Central memory CD8-positive, alpha-beta T cell (primary cell): ENCODE data around the gene PACRG.

Experiments used
- ATAC-seq: fragments of 150-1000 bp; cut with Tn5 transposase; replicated peaks from 2 replicates; pipeline ENCODE4 v1.10.0; 2022; ENCODE audit warnings: mild to moderate bottlenecking, moderate FRiP score, moderate number of reproducible peaks; ENCODE audit not compliant: poor library complexity, severe bottlenecking; ENCODE audit errors: extremely low read depth
- DNase-seq, 2 donors: peaks; one replicate each; pipeline ENCODE4 v3.0.0; 2021; ENCODE audit warnings: low spot score in 2 of 2
- H3K27ac Mint-ChIP-seq: one replicate; pipeline ENCODE4 v1.8.0; 2022; ENCODE audit warnings: low read depth, mild to moderate bottlenecking, moderate library complexity, mixed read lengths
- H3K27me3 Mint-ChIP-seq: one replicate; pipeline ENCODE4 v1.8.0; 2022; ENCODE audit warnings: mixed read lengths
- H3K36me3 Mint-ChIP-seq: one replicate; pipeline ENCODE4 v1.8.0; 2022; ENCODE audit warnings: mild to moderate bottlenecking, moderate library complexity, mixed read lengths; ENCODE audit not compliant: insufficient read depth
- H3K4me1 Mint-ChIP-seq: one replicate; pipeline ENCODE4 v1.8.0; 2022; ENCODE audit warnings: mixed read lengths
- H3K4me3 Mint-ChIP-seq: one replicate; pipeline ENCODE4 v1.8.0; 2022; ENCODE audit warnings: mild to moderate bottlenecking, moderate library complexity, mixed read lengths
- H3K9me3 Mint-ChIP-seq: one replicate; pipeline ENCODE4 v1.8.0; 2022; ENCODE audit warnings: mixed read lengths

PACRG gene

DNA sequence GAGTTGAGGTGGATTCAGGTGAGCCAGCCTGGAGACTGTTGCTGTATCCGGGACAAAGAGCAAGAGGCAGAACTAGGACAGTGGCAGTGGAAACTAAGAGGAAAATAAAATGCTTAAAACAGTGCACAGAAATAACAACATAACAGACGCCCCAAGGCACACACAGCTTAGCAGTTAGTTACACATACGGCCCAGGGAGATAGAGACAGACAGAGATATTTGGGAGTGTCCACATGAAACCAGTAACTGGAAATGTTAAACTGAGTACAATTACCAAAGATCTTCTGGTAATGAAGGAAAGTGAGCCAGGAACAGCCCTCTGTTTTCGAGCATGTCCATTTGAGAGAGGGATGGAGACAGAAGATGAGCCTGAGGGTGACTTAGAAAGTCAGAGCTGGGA, 449.2 kb downstream of the PACRG start:
- Mint-ChIP-seq H3K27ac (no peak overlapping the region), H3K4me3 (no peak overlapping the region), H3K27me3 (peaks cover 17% of the 10 kb centered on the region), H3K9me3 (no peaks in the 10 kb centered on the region), H3K4me1 (no peaks in the 10 kb centered on the region), H3K36me3 (peaks cover 2% of the 10 kb centered on the region)
- no peak for ATAC-seq
- DNase-seq: no peak

GRCh38 chr6:163177892-163178420, 450.2 kb downstream of the PACRG start:
- H3K4me1 Mint-ChIP-seq: no peaks in the 10 kb centered on the region
- no peak overlapping the region for H3K4me3 Mint-ChIP-seq
- peaks cover 17% of the 10 kb centered on the region for H3K27me3 Mint-ChIP-seq
- peaks cover 2% of the 10 kb centered on the region for H3K36me3 Mint-ChIP-seq
- DNase-seq: no peak
- no peaks in the 10 kb centered on the region for H3K9me3 Mint-ChIP-seq
- H3K27ac Mint-ChIP-seq: no peak overlapping the region
- ATAC-seq: no peak

- Mint-ChIP-seq H3K27ac (no peak overlapping the region), H3K9me3 (no peaks in the 10 kb centered on the region), H3K36me3 (peaks cover 2% of the 10 kb centered on the region), H3K27me3 (peaks cover 17% of the 10 kb centered on the region), H3K4me1 (no peaks in the 10 kb centered on the region), H3K4me3 (no peak overlapping the region)
- no peak for DNase-seq
- ATAC-seq: no peak
Measured at GRCh38 chr6:163179061-163179460, 451.3 kb downstream of the PACRG start.

DNA sequence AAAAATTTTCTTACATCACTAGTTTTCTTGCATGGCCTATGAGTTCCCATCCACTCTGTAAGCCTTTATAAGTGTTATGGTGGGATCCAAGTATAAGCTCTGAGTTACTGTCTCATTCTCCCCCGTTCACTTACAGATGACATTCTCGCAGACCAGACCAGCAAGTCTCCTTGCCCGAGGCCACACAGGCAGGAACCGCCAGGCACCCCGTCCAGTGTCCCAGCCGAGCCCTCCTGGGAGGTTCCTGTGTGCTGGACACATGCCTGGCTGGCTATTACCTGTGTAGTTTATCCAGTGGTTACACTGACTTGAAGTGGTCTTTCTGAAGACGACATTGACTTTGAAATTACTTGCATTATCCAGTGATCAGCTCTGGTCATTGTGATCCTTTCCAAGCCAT, 451.9 kb downstream of the PACRG start:
- H3K36me3 Mint-ChIP-seq: peaks cover 2% of the 10 kb centered on the region
- no peak overlapping the region for H3K27ac Mint-ChIP-seq
- no peak for ATAC-seq
- peaks cover 17% of the 10 kb centered on the region for H3K27me3 Mint-ChIP-seq
- DNase-seq: no peak
- H3K9me3 Mint-ChIP-seq: no peaks in the 10 kb centered on the region
- H3K4me3 Mint-ChIP-seq: no peak overlapping the region
- no peaks in the 10 kb centered on the region for H3K4me1 Mint-ChIP-seq

GRCh38 chr6:163180874-163181541, 453.2 kb downstream of the PACRG start:
- no peak for ATAC-seq
- H3K27ac Mint-ChIP-seq: no peak overlapping the region

GRCh38 chr6:163181666-163182180, 453.9 kb downstream of the PACRG start:
- Mint-ChIP-seq H3K27me3 (peaks cover 14% of the 10 kb centered on the region), H3K36me3 (peaks cover 2% of the 10 kb centered on the region), H3K4me1 (no peaks in the 10 kb centered on the region), H3K9me3 (no peaks in the 10 kb centered on the region), H3K27ac (no peak overlapping the region), H3K4me3 (no peak overlapping the region)
- ATAC-seq: no peak
- DNase-seq: no peak

More at GRCh38 chr6:163180874-163181541, 453.2 kb downstream of the PACRG start:
- H3K36me3 Mint-ChIP-seq: peaks cover 2% of the 10 kb centered on the region
- no peak for DNase-seq
- H3K4me3 Mint-ChIP-seq: no peak overlapping the region
- peaks cover 17% of the 10 kb centered on the region for H3K27me3 Mint-ChIP-seq
- H3K4me1 Mint-ChIP-seq: no peaks in the 10 kb centered on the region
- no peaks in the 10 kb centered on the region for H3K9me3 Mint-ChIP-seq

DNA sequence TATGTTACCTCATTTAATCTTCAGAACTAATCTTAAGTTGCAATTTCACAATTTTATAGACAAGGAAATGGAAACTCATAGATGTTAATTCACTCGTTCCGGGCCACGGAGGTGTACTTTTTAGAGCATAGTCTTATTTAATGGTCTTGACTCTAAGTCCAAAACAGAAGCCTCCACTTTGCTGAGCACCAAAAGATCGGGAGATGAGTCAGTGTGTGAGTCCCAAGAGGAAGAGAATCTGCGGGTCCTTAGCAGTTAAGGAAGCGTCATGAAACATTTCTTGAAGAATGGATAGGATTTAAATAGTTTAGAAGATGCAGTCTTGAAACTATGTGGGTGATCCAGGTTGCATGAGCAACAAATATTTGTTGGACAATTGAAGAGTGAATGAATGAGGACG, 454.9 kb downstream of the PACRG start:
- Mint-ChIP-seq H3K27me3 (peaks cover 14% of the 10 kb centered on the region), H3K4me1 (no peaks in the 10 kb centered on the region), H3K27ac (no peak overlapping the region), H3K4me3 (no peak overlapping the region), H3K36me3 (peaks cover 2% of the 10 kb centered on the region), H3K9me3 (no peaks in the 10 kb centered on the region)
- ATAC-seq (no peak), DNase-seq (no peak)

- no peak overlapping the region for H3K27ac Mint-ChIP-seq
- H3K27me3 Mint-ChIP-seq: peaks cover 15% of the 10 kb centered on the region
- ATAC-seq: no peak
- H3K36me3 Mint-ChIP-seq: peaks cover 2% of the 10 kb centered on the region
- DNase-seq: no peak
- H3K9me3 Mint-ChIP-seq: no peaks in the 10 kb centered on the region
- no peaks in the 10 kb centered on the region for H3K4me1 Mint-ChIP-seq
- H3K4me3 Mint-ChIP-seq: no peak overlapping the region
Measured at GRCh38 chr6:163183806-163184205, 456.0 kb downstream of the PACRG start.

GRCh38 chr6:163185744-163186143, 458.0 kb downstream of the PACRG start:
- Mint-ChIP-seq H3K36me3 (peaks cover 2% of the 10 kb centered on the region), H3K27me3 (peaks cover 15% of the 10 kb centered on the region)
- no peak for ATAC-seq

GRCh38 chr6:163186527-163186926, 458.8 kb downstream of the PACRG start:
- Mint-ChIP-seq H3K36me3 (no peaks in the 10 kb centered on the region), H3K27ac (no peak overlapping the region), H3K9me3 (no peaks in the 10 kb centered on the region), H3K27me3 (peaks cover 15% of the 10 kb centered on the region), H3K4me1 (no peaks in the 10 kb centered on the region), H3K4me3 (no peak overlapping the region)
- ATAC-seq (no peak), DNase-seq (no peak)

More at GRCh38 chr6:163185744-163186143, 458.0 kb downstream of the PACRG start:
- H3K27ac Mint-ChIP-seq: no peak overlapping the region
- no peaks in the 10 kb centered on the region for H3K9me3 Mint-ChIP-seq
- no peak overlapping the region for H3K4me3 Mint-ChIP-seq
- no peaks in the 10 kb centered on the region for H3K4me1 Mint-ChIP-seq
- DNase-seq: no peak

GRCh38 chr6:163187201-163187600, 459.4 kb downstream of the PACRG start:
- Mint-ChIP-seq H3K27ac (no peak overlapping the region), H3K36me3 (no peaks in the 10 kb centered on the region), H3K4me3 (no peak overlapping the region), H3K27me3 (peaks cover 15% of the 10 kb centered on the region), H3K9me3 (no peaks in the 10 kb centered on the region), H3K4me1 (no peaks in the 10 kb centered on the region)
- no peak for DNase-seq
- no peak for ATAC-seq

GRCh38 chr6:163187606-163188005, 459.8 kb downstream of the PACRG start:
- Mint-ChIP-seq H3K4me3 (no peak overlapping the region), H3K27ac (no peak overlapping the region), H3K4me1 (no peaks in the 10 kb centered on the region), H3K9me3 (no peaks in the 10 kb centered on the region), H3K36me3 (no peaks in the 10 kb centered on the region), H3K27me3 (peaks cover 15% of the 10 kb centered on the region)
- DNase-seq (no peak), ATAC-seq (no peak)

GRCh38 chr6:163188746-163189145, 461.0 kb downstream of the PACRG start:
- H3K4me1 Mint-ChIP-seq: no peaks in the 10 kb centered on the region
- DNase-seq (no peak), ATAC-seq (no peak)
- H3K4me3 Mint-ChIP-seq: no peak overlapping the region
- H3K27me3 Mint-ChIP-seq: peaks cover 15% of the 10 kb centered on the region
- no peaks in the 10 kb centered on the region for H3K36me3 Mint-ChIP-seq
- H3K9me3 Mint-ChIP-seq: no peaks in the 10 kb centered on the region
- H3K27ac Mint-ChIP-seq: no peak overlapping the region
